ENCODE data around the gene SSBP4. TPM values are rescaled to one million over a fixed set of nuclear protein-coding genes. Genes with fewer than 3 reads are reported as not detected.

The SSBP4 gene
- total RNA-seq, 1 donor from 2014 or later, result 74.7 TPM

DNA sequence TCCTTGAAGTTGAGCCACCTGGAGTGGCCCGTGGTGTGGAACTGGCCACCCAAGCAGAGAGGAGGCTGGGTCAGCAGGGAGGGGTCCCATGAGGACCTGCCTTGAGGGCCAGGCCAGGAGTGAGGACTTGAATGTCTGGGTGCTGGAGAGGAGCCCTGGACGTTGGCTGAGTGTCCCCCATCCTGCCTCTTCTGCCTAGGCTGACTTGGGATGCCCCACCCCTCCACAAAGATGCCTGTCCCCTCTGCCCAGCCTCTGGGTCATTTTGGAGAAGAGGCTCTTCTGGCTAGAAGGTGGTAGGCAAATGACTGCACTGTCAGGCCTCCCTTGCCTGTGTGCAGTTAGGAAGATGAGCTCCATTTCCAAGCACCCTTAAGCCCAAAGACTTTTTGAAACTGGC, 1.7 kb downstream of the SSBP4 start:
- DNase-seq (ENCODE audit: low spot score), result no peak

- DNase-seq (ENCODE audit: low spot score), result no peak
Observed at GRCh38 chr19:18421371-18421959, 2.3 kb downstream of the SSBP4 start.

DNA sequence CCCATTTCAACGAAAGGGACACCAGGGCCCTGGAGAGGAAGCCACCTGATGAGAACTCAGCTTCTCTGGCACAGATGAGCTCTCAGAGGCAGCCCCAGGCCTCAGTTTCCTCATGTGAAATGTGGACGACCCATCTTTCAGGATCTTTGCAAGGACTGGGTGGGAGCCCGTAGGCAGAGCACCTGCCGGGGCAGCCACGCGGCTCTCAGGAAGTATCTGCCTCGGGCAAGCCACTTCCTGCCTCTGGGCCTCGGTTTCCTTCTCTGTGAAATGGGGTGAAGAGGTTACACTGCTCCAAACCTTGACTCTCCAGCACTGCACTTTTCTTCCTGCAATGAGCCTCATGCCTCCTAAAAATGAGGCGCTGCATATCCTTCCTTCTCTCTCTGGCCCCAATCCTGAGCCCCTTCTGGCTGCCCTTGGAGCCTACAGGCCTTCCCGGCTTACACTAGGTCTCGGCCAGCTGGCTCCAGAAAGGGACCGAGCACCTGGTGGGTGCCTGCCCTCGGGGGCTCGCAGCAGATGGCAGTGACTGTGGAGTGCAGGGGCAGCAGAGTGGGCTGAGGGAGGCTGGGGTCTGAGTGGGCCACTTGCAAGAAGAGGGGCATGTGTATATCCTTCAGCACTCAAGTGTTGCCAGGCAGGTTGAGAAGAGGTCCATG, 3.5 kb downstream of the SSBP4 start:
- no peak for DNase-seq (ENCODE audit: low spot score)

GRCh38 chr19:18423258-18424020, 4.2 kb downstream of the SSBP4 start:
- no peak for DNase-seq (ENCODE audit: low spot score)

DNA sequence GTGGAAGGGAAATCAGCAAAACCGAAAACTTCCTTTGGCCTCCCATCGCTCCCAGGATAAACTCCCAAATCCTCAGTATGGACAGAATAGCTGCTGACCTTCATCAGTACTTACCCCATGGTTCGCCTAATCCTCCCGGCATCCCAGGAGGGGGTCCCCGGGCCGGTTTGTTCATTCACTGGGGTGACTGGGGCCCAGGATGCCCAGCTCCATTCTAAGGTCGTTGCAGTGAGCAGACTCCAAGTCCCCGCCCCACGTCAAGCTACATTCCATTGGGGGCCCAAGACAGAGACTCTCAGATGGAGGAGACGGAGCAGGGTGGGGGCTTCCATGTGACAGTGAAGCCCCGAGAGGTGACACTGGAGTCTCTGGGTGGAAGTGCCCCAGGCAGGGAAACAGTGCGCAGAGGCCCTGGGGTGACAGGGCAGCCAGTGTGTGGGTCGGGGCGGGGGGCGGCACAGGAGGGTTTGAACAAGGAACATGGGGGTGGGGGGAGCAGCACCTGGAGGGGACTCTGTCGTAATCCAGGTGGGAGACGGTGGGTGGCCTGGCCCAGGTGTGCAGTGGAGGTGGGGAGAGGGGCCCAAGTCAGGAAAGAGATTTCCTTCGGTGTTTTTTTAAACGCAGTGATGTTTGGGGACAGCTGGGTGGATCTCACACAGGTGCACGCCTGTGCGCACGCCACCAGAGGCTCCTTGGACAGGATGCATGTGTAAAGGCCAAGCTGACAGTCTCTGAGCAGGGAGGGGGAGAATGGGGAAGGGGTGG, 5.1 kb downstream of the SSBP4 start:
- DNase-seq (ENCODE audit: low spot score), result no peak

DNA sequence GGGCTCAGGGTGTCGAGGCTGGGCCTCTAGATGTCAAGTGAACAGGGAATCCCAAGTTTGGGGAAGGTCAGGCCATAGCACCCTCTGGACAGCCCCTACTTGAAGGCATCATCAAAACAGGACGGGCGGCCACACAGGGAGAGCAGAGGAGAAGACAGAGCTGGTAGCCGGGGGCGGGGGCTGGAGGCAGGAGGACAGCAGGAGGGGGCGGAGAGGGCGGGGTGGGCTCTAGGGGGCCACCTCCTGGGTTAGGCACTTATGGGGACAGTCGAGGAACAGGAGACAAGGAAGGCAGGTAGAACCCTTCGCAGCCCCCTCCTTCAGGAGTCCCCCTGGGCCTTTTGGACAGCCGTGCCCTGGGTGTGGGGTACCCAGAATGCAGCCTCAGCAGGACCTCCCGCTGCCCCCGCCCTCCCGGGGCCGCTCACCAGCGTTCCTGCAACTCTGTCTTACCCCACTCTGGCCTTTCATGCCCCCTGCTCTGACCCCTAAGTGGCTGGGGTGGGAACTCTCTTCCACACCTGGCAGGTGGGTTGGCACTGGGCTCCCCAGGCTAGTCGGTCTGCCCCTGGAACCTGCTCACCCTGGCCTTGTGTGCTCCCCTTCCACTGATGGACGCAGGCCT, 5.8 kb downstream of the SSBP4 start:
- no peak for DNase-seq (ENCODE audit: low spot score)

GRCh38 chr19:18425515-18426415, 6.6 kb downstream of the SSBP4 start:
- DNase-seq (ENCODE audit: low spot score), result no peak

GRCh38 chr19:18426416-18426767, 7.2 kb downstream of the SSBP4 start:
- DNase-seq (ENCODE audit: low spot score), result no peak

DNA sequence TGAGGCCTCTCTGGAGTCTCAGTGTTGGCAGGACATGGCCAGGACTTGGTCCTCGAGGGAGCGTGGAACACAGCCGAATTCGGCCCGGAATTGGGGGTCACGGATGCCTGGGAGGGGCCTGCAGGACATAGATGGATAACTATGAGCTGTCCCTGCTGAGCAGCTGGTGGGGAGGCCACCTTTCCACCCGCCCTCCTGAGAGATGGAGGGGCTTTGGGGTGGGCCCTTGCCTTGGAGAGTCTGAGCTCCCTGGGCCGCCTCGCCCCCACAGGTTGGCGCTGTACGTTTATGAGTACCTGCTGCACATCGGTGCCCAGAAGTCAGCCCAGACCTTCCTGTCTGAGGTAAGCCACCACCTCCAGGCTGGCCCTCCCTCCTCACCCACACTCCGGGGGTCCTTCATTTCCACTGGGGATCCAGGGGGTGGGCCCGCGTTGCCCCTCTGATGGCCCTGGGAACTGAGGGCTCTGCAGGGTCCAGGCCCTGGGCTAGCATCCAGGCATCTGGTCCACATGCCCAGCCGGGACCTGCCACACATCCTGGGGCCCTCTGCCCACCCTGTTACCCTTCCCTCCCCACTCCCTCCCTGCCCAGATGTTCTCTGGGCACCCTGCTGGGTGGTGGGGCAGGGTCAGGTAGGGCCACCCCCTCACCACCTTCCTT, 8.0 kb downstream of the SSBP4 start:
- no peak for DNase-seq (ENCODE audit: low spot score)

- no peak for DNase-seq (ENCODE audit: low spot score)
Observed at GRCh38 chr19:18427743-18428113, 8.5 kb downstream of the SSBP4 start.

- no peak for DNase-seq (ENCODE audit: low spot score)
Observed at GRCh38 chr19:18428173-18428786, 9.1 kb downstream of the SSBP4 start.

DNA sequence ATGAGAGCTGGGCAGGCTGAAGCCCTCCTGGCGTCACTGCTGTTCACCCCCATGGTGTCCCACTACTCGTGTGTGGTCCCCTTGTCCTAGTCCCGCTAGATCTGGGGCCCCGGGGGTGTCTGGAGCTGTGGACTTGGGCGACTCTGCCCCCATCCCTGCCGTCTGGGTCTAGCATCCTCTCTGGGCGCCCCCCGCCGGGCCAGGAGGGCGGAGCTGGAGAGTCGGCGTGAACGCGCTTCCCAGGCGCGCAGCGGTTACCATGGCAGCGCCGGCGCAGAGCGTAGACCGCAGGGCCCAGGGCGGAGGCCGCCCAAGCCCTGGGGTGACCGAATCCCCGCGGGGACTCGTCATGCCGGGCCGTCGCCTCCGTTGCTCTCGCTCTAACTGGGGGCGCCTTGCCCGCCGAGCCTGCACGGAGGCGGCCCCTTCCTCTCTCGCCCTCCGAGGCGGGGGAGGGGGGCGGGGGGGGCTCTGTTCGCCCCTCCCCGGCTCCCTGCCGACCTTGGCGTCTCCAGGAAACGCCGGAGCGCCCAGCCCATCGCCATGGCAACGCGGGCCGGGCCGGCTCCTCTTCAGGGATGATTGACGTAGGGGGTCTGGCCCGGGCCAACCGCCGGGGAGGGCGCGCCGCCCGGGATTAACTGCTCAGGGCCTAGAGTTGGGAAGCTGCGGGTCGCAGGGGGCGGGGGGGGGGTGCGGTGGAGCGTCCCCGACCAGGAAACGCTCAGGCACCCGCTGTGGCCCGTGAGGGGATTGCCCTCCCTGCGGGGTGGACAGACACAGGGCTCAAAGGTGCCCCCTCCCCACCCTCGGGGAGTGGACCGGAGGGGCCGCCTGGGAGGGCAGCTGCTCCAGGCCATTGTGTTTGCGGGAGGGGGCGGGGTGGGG, 9.8 kb downstream of the SSBP4 start:
- no peak for DNase-seq (ENCODE audit: low spot score)

DNA sequence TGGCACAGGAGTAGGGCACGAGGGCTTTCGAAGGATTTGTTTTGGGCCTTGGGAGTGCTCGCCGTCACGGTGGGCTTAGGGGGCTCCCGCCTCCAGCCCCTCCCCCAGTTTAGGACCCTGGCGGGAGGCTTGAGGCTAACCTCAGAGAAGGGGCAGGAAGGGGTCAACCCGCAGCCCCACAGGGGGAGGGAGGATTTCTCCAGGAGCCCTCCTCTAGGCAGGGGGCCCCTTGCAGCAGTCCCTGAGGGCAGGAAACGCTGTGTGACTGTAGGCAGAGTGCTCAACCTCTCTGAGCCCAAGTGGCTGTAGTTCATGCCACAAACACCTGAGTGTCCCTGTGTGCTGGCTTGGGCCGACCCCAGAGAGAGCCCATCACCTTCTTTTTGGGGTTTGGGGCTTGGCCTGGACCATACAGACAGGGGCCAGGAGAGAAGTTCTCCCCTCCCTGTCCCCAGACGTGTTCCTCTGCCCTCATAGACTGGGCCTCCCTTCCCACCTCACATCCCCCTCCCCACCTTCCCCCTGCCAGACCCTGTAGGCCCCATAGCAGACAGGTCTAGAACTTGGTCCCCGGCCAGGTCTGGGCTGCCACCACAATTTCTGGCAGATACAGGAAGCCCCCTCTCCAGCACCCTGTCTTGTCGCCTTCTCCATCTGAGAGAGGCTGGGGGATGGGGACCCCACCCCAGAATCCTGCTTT, 10.7 kb downstream of the SSBP4 start:
- DNase-seq (ENCODE audit: low spot score), result no peak

GRCh38 chr19:18430417-18431144, 11.4 kb downstream of the SSBP4 start:
- no peak for DNase-seq (ENCODE audit: low spot score)

DNA sequence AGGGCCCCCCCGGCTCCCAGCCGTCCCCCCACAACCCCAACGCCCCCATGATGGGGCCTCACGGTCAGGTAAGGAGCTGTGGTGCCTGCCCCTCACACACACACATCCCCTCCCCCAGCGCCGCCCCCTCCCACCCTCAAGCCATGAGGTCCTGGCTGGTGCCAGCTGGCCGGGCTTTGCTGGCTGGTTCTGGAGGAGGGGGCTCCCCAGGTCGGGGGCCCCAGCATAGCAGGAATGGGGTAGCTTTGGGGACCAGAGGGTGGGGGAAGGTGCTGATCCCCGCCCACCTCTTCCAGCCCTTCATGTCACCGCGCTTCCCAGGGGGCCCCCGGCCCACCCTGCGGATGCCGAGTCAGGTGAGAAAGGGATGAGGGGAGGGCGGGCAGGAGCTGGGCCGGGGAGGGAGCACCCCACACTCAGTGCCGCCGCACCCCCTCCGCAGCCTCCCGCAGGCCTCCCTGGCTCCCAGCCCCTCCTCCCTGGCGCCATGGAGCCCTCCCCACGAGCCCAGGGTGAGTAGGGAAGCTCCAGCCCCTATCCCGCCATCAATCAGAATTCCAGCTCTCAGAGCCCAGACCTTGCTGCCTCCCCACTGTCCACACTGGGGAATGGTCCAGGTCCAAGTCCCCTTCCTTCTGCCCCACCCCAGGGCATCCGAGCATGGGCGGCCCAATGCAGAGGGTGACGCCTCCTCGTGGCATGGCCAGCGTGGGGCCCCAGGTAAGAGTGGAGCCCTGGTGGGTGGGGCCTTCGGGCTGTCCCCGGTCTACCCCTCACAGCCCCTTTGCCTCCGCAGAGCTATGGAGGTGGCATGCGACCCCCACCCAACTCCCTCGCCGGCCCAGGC, 12.4 kb downstream of the SSBP4 start:
- DNase-seq (ENCODE audit: low spot score), result no peak

- no peak for DNase-seq (ENCODE audit: low spot score)
Observed at GRCh38 chr19:18432275-18433014, 13.2 kb downstream of the SSBP4 start.

Data from ureter (tissue), 1 donor.